Endothelial cell (in vitro differentiated cells): ENCODE results near the gene CDCP2. TPM values are rescaled to one million over a fixed set of nuclear protein-coding genes. Genes with fewer than 3 reads are reported as not detected.

Experiments
- DNase-seq: peaks from one replicate; pipeline ENCODE4 v3.0.0; 2021; ENCODE audit warnings: low spot score
- H3K27ac Mint-ChIP-seq: one replicate; pipeline ENCODE4 v1.8.0; 2021; ENCODE audit warnings: mixed read lengths, inconsistent platforms; ENCODE audit not compliant: unreplicated experiment
- H3K27me3 Mint-ChIP-seq: one replicate; pipeline ENCODE4 v1.8.0; 2021; ENCODE audit warnings: mild to moderate bottlenecking, moderate library complexity, mixed read lengths, inconsistent platforms; ENCODE audit not compliant: unreplicated experiment
- H3K36me3 Mint-ChIP-seq: one replicate; pipeline ENCODE4 v1.8.0; 2021; ENCODE audit warnings: mild to moderate bottlenecking, low read depth, mixed read lengths, inconsistent platforms; ENCODE audit not compliant: unreplicated experiment
- H3K4me1 Mint-ChIP-seq: one replicate; pipeline ENCODE4 v1.8.0; 2021; ENCODE audit warnings: mild to moderate bottlenecking, mixed read lengths, inconsistent platforms; ENCODE audit not compliant: unreplicated experiment
- H3K4me3 Mint-ChIP-seq: one replicate; pipeline ENCODE4 v1.8.0; 2021; ENCODE audit warnings: mild to moderate bottlenecking, mixed read lengths, inconsistent platforms; ENCODE audit not compliant: unreplicated experiment
- H3K9me3 Mint-ChIP-seq: one replicate; pipeline ENCODE4 v1.8.0; 2021; ENCODE audit warnings: mixed read lengths, inconsistent platforms; ENCODE audit not compliant: unreplicated experiment
- total RNA-seq: library from RNA; stranded (reverse); fragmentation: NEBNext Ultra II Directional; extraction: Animal tissue kit (Norgen Biotek cat#: 25700); gene quantifications from one replicate; pipeline ENCODE4 v1.2.1, GENCODE V29; 2021; ENCODE audit not compliant: unreplicated experiment
- TF ChIP-seq, protein P1 (sequence below): fragments of 200-600 bp; sonication (generic); IDR thresholded peaks from one replicate; pipeline ENCODE4 v1.5.0; 2021; ENCODE audit warnings: antibody characterized with exemption; ENCODE audit not compliant: unreplicated experiment

Gene CDCP2
- total RNA-seq, 1 donor from 2014 or later = 0.36 TPM

DNA sequence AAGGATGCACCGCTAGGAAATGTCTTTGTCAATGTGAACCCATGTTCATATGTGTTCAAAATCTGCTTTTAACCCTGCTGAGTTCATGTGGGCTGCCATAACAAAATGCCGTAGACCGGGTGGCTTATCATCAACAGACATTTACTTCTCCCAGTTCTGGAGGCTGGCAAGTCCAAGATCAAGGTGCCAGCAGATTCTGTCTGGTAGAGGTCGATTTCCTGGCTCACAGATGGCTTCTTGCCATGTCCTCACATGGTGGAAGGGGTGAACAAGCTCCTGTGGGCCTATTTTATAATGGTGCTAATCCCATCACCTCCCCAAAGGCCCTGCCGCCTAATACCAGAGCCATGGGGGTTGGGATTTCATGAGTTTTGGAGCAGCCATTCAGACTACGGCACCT, 4.6 kb upstream of the CDCP2 start:
- TF ChIP-seq, protein P1, sequence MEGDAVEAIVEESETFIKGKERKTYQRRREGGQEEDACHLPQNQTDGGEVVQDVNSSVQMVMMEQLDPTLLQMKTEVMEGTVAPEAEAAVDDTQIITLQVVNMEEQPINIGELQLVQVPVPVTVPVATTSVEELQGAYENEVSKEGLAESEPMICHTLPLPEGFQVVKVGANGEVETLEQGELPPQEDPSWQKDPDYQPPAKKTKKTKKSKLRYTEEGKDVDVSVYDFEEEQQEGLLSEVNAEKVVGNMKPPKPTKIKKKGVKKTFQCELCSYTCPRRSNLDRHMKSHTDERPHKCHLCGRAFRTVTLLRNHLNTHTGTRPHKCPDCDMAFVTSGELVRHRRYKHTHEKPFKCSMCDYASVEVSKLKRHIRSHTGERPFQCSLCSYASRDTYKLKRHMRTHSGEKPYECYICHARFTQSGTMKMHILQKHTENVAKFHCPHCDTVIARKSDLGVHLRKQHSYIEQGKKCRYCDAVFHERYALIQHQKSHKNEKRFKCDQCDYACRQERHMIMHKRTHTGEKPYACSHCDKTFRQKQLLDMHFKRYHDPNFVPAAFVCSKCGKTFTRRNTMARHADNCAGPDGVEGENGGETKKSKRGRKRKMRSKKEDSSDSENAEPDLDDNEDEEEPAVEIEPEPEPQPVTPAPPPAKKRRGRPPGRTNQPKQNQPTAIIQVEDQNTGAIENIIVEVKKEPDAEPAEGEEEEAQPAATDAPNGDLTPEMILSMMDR = no peak
- H3K36me3 Mint-ChIP-seq = peaks cover 4% of the 10 kb centered on the region
- H3K9me3 Mint-ChIP-seq = no peaks in the 10 kb centered on the region
- peaks cover 28% of the 10 kb centered on the region for H3K4me1 Mint-ChIP-seq
- H3K4me3 Mint-ChIP-seq = no peak overlapping the region
- no peak overlapping the region for H3K27ac Mint-ChIP-seq
- DNase-seq = no peak
- H3K27me3 Mint-ChIP-seq = no peaks in the 10 kb centered on the region

DNA sequence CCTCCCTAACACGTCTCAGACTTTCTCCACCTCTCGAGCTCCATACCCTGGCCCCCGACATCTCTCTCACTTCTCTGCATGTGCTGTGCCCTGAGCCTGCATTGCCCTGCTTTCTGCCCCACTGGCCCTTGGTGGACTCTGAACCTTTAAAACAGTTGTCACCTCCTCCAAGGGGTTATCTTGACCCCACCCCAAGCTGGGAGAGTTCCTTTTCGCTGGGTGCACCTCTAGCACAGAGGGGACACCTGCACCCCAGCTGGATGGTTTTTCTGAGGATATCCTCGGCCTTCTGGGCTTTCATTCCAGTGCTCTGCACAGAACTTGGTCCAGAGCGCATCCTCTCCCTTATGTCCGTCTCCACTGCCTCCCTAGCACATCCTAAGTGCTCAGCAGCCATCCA, 4.2 kb upstream of the CDCP2 start:
- H3K4me1 Mint-ChIP-seq = peaks cover 28% of the 10 kb centered on the region

DNA sequence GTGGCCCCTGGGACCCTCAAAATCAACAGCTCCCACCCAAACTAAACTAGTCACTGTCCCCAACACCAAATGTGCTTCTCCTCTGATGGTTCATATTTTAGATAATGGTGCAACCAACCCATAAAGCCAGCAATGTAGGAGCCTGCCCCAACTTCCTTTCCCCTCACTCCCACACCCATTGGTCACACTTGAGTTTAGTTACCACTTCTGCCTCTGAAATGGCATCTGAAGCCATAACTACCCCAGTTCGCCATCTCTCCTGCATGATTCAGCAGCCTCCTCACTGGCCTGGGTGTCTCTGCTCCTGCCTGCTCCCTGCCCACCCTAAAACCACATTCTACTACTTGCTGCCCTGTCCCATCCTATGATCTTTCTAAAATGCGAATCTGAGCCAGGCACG, 3.4 kb upstream of the CDCP2 start:
- TF ChIP-seq, protein P1 = no peak
- DNase-seq = no peak
- Mint-ChIP-seq H3K9me3 (no peaks in the 10 kb centered on the region), H3K27me3 (no peaks in the 10 kb centered on the region), H3K36me3 (peaks cover 4% of the 10 kb centered on the region), H3K4me1 (peaks cover 28% of the 10 kb centered on the region), H3K27ac (peak overlapping the region; percentile 80), H3K4me3 (no peak overlapping the region)

More for the DNA sequence above, 4.2 kb upstream of the CDCP2 start:
- H3K36me3 Mint-ChIP-seq = peaks cover 4% of the 10 kb centered on the region
- H3K27me3 Mint-ChIP-seq = no peaks in the 10 kb centered on the region
- no peak overlapping the region for H3K4me3 Mint-ChIP-seq
- TF ChIP-seq, protein P1 = no peak
- DNase-seq = no peak
- H3K9me3 Mint-ChIP-seq = no peaks in the 10 kb centered on the region
- no peak overlapping the region for H3K27ac Mint-ChIP-seq

DNA sequence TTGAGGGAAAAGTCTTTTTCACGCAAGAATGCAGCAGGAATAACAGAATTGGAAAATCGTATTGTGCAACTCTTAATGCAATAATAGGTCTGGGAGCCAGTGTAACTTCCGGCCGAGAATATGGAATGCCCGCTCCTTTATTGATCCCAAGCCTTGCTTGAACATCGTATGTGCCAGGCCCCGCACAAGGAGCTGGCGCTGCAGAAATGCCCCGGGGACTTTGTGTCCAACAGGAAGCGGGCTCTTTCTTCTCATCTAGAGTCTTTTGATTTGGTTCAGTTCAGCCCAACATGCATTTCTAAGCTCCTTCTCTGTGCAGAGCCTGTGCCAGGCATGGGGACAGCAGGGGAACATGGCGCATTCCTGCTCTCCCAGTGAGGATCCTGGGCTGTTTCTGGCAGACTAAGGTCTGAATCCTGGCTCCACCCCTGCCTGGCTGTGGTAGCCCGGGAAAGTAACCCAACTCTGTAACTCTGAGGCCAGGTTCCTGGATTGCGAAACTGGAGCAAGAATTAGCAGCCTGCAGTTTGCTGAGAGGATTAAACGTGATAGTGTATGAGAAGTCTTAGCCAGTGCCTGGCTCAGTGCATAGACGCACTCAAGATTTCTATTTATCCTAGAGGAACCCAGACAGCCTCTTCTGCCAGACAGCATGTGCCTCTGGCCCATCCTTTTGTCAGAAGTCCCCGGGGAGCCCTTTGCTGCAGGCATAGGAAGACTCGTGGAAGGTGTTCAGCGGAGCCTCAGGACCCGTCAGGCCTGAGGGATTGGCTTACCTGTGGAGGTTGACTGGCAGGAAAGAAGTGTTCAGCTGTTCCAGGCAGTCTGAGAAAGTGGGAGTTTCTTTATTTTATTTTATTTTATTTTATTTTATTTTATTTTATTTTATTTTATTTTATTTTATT, 987 bp upstream of the CDCP2 start:
- no peaks in the 10 kb centered on the region for H3K27me3 Mint-ChIP-seq
- DNase-seq = no peak
- H3K4me1 Mint-ChIP-seq = peaks cover 25% of the 10 kb centered on the region
- H3K36me3 Mint-ChIP-seq = peaks cover 4% of the 10 kb centered on the region
- TF ChIP-seq, protein P1 = no peak
- no peak overlapping the region for H3K27ac Mint-ChIP-seq
- no peaks in the 10 kb centered on the region for H3K9me3 Mint-ChIP-seq
- no peak overlapping the region for H3K4me3 Mint-ChIP-seq

DNA sequence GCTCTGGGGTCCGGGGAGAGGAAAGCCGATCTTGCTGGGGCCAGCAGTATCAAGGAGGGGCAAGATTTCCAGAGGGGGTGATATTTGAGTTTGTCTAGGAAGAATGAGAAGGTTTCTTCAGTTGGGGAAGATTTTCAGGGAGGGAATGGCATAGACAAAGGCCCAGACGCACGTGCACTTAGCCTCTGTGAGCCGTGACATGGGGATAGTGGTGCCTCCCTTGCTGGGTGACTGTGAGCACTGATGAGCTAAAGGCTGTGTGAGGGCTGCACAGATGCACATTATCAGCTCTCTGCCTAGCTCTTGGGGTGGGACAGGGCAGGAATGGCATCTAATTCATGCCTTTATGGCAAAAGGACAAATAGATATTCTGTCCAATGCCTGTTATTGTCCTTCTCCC, 1.8 kb downstream of the CDCP2 start:
- TF ChIP-seq, protein P1 = no peak
- H3K4me3 Mint-ChIP-seq = no peak overlapping the region
- no peaks in the 10 kb centered on the region for H3K27me3 Mint-ChIP-seq
- H3K9me3 Mint-ChIP-seq = no peaks in the 10 kb centered on the region
- no peak for DNase-seq
- H3K36me3 Mint-ChIP-seq = no peaks in the 10 kb centered on the region
- no peak overlapping the region for H3K27ac Mint-ChIP-seq
- H3K4me1 Mint-ChIP-seq = peaks cover 21% of the 10 kb centered on the region
